HG02798 (cell line): ENCODE results near the gene ABCG1.

Source experiments
- ATAC-seq: cut with Tn5 transposase; IDR thresholded peaks from one replicate; pipeline ENCODE4 v1.9.1; 2021; ENCODE audit warnings: mild to moderate bottlenecking; ENCODE audit not compliant: unreplicated experiment, poor library complexity

The ABCG1 gene

DNA sequence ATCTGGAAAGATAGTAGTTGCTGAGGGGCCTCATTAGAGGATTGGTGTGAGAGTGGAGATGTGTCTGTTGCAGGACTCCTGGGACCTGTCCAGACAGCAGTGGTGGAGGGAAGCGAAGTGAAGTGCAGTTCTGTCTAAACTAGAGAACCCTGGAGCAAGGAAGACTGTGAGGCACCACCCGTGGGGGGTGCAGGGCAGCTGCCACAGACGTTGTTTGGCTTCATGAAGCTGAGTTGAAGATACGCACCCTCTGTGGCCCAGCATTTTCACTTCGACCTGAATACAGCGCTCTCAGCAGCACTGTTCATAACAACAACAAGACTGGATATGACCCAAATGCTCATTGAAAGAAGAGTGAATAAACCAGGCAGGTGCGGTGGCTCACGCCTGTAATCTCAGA is 29.3 kb downstream of the ABCG1 start:
- no peak for ATAC-seq

DNA sequence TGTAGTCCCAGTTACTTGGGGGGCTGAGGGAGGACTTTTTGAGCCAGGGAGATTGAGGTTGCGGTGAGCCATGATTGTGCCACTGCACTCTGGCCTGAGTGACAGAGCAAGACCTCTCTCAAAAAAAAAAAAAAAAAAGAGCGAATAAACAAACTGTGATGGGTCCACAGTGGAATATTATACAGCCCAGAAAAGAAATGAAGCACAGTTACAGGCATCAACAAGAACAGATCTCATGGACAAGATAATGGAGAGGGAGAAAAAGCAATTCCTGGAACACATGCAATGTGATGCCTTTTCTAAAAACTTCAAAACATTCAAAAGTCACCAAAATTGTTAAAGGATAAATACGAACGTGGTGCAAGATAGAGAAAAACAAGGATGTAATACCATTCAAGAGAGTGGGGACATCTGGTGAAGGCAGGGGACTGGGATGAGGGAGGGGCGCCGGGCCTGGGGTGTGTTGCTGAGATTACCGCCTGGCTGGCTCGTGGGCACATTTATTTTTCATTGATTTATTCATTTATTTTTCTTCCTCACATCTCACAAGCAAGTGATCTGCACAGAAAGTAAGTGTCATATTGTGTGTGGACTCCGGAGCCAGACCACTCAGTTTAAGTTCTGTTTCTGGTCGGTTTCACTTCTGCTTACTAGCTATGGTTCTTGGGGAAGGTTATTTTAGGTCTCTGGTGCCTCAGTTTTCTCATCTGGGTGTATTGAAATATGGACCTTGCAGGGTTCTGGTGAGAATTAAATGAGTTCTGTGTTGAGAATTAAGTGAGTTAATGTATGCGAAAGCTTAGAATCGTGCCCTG is 30.1 kb downstream of the ABCG1 start:
- ATAC-seq: peak; percentile 78

DNA sequence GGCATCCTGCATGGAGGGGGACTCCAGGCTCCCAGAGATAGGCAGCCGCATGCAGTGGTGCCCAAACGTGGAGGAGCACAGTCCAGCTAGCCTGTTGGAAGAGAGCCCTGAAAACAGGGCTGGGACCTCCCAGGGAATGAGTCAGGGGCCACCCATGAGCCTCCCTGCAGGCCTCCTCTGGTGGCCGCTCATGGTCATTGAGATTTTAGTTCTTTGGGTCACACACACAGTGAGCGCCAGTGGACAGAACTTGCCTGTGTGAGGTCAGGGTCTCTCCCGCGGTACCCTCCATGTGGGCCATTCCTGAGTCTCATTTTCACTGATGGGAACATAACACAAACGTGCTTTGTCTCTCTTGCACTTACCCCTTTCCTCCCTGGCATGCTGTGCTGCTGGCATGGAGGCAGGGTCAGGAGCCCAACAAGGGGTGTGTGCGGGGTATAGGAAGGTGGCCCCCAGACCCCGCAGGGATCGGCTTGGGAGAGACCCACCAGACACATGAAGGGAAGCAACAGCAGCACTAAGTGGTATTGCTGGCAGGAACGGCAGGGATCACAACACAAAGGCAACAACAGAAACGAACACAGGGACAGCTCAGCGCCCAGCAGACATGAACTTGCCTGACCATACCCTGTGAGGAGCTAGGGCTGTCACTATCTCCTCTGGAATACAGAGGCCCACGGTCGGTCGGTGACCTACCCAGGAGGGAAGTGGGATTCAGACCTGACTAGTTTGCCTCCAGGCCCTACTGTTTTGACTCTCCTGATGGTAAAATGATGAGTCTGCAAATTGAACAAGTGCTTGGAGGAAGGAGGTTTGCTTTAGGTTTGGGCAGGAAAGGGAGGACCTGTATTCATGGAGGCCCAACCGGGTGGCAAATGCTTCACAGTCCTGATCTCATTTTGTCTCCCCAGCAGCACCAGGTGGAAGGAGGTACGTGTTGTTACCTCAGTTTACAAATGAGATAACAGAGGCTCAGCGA is 31.8 kb downstream of the ABCG1 start:
- ATAC-seq: no peak

DNA sequence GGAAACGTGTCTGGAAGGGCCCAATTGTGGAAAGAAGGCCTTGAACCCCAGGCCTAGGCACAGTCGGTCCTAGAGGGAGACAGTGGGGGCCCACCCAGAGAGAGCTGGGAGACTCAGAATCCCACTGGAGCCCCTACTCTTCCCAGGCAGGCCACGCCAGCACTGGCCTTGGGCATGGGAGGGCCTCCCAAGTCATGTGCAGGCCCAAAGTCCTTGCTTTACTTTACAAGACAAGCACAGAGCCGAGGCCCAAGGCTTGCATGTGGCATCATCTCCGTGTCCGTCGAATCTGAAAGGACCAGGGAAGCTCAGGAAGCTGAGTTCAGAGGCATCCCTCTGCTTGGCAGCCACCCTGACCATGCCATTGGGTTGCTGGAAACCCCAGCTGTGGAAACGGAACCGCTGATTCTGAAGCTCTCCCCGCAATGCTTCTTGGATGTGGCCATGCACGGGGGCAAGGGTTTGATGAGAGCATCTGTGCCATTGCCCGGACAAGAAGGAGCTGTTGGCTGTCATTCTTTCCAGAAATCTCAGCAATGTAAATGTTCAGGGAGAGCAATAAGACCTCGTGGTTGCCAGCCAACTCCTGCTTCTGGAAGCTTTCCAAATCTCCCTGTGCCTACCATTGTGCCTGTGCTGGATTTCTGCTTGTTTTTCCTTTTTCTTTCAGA is 32.8 kb downstream of the ABCG1 start:
- ATAC-seq: no peak

DNA sequence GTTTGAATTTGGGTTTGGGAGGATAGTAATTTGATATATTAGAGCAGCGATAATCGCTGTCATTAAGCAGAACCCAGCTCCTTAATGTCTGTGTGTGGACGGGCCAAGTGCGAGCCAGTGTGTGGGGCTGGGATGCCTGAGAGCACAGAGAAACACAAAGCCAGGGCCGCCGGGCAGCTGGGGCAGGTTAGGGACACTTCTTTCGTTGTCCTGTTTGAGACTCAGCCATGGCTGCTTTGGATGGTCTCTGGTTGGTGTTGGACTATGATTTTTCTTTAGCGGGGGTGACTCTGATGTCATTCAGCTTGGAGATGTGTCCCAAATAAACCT is 33.4 kb downstream of the ABCG1 start:
- ATAC-seq: no peak

DNA sequence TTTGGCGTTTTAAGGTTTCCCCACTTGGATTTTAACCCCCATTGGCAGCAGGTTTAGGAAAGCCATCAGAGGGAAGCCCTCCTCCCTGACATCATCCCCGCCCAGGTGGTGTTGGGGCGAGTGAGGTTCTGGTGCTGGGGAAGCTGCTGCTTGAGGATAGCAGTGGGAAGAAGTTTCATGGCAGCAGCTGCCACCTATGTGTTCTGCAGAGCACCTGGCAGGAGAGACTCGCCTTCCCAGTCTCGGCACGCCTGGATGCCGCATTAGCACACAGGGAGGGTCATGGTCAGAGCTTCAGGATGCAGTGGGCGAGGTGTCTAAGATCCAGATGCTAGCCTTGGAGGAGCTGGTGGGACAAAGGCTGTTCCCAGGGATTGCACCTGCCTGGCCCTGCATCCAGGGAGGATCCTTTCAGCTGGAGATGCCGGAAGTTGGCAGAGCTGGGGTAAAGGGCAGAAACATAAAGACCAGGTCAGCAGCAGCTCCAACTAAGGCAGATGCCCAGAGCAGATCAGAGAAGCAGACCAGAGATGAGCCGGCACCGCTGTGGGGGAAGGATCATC is 33.9 kb downstream of the ABCG1 start:
- no peak for ATAC-seq

DNA sequence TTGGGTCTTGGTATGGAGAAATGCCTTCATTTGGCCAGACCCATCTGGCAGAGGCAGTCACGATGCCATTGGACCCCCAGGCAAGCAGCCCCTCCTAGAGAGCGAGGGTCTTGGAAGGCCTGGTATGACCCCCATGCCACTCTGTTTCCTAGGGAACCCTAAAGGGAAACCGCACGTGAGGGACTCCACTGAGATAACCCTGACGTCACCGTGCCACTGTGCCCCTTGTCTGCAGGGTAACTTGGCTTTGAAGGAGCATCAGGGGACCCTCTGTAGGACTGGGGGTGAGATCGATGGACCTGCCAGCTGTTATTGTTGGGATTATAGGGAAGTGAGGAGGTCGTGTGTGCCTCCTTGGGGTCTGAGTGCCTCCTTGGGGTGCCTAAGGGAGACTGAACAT is 34.5 kb downstream of the ABCG1 start:
- ATAC-seq: no peak

DNA sequence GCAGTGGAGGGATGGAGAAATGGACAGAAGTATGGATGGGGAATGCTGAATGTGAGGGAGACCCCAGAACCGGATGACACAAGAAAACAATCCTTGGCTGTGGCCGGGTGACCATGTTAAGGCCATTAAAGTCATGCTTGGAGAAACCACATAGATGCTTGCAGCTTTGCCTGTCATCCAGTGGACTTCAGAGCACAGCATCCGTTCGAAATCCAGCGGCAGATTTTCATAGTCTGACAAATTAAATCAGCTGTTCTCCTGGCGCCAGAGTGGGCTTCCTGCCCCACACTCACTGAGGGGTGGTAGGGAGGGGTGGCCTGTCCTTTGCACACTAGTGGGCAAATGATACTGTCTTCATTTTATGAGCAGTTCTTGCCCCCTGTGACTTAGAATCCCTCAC is 35.1 kb downstream of the ABCG1 start:
- ATAC-seq: no peak

DNA sequence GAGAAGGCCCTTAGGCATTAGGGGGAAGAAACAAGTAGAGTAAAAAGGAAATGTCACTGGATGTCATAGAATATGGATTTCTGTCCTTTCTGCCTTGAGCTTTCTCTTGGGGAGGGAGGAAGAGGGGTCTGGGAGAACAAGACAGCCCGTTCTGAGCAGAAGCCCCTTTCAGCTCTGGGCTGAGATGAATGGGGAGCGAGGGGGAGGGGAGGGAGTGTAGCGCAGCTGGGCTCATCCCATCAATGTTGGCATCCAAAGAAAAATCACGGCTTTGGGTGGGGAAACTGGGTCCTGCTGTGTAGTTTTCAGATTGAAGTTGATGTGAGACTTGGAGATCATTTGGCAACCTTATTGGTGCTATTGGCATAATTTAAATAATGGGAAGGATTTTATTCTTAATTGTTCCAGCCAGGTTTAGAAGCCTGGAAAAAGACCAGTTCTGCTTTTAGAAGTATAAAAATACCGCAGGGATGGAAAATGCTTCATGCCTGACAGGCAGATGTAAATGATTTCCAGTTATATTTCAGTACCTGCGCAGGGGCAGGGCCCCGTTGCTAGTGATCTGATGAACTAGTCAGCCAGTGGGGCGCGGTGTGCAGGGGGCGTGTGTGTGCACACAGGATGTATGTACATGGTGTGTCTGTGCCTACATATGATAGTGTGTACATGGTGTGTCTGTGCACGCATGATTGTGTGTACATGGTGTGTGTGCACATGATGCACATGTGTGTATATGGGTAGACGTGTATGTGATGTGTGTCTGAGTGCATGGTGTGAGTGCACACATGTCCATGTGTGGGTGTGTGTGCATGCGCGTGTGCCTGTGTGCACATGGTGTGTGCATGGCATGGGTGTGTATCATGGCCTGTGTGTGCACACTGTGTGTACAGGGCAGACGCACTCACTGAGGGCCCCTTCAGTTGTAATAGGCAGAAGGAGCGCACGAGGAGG is 36.0 kb downstream of the ABCG1 start:
- ATAC-seq: no peak

DNA sequence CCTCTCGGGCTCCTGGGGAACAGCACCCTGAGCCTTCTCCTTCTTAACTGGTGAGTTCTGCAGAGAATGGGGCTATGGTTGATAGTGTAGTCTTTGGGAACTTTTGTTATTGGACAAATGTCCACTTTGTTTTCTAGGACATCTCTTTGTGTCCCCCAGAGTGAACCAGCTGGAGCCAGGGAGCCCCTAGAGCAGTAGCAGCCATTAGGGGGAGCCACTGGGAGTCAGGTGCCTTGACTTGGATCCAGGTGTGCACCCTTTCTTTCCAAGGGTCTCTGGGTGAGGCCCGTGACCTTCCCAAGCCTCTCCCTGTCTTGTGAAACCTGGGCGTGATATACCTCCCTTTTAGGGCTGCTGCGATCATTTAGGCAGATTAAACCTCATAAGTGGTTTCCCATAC is 36.9 kb downstream of the ABCG1 start:
- ATAC-seq: no peak

DNA sequence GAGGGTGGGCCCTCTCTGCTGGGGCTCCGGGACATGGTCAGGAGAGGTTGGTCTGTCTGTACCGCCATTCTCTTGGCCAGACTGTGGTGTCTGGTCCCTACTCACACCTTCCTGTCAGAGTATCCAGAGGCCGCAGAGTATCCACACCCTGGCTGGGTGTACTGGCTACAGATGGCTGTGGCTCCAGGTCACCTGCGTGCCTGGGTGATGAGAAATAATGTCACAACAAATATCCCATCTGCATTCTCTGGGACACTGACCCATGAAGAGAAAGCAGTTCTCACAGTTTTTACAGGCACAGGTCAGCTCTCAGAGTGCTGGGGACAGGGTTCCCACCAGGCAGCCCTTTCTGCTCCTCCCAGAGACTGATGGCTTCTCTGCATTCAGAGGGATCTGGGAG is 37.4 kb downstream of the ABCG1 start:
- no peak for ATAC-seq

DNA sequence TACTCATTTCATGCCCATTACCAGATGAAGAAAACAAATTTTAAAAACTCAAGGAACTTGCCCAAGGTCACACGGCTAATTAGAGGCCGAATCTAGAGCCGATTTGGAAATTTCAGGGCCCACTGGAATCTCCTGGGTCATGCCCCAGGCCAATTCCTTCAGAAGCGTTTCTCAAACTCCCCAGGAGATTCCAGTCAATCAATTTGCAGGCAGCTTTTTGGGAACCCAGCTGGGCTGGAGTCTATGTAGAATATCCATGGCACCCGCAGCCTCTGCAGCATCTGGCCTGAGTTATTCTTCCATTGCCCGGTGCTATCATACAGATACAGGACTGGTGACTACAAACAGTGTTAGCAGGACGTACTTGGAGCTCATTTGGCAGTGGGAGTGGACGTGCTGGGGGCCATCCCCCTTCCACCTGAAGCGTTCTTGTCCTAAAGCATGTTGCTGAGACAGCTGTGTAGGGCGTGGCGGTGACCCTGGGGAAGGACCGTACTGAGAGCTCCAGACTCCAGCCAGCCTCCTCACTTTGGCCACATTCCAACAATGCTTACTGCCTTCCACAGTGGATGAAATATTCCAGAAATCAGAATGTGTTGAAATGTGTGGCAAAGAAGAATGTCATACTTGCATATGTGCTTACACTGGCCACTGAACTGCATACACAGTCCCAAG is 38.3 kb downstream of the ABCG1 start:
- no peak for ATAC-seq

DNA sequence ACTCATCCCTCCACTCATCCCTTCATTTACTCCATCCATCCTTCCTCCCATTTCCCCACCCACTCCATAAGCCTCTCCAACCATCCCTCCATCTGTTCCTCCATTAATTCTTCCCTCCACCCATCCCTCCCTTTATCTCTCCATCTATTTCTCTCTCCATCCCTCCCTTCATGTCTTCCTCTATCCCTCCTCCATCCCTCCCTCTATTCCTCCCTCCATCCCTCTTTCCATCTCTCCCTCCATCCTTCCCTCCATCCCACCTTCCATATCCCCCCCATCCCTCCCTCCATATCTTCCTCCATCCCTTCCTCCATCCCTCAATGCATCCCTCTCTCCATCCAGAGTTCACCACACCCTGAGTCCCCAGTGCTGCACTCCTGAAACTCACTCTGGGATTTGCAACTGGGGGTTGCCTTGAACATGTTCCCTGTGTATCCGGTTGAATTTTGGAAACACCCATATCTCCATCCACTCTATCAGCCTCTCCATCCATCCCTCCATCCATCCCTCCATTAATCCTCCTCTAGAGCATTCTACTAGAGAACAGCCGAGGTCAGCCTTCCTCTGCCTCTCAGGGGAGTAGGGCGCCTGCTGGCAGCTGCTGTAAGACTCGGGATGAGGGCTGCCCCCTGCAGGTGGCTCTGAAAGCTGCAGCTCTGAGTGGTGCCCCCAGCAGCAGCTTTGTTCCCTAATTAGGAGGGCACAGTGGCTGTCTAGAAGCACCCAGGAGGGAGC is 39.4 kb downstream of the ABCG1 start:
- no peak for ATAC-seq

DNA sequence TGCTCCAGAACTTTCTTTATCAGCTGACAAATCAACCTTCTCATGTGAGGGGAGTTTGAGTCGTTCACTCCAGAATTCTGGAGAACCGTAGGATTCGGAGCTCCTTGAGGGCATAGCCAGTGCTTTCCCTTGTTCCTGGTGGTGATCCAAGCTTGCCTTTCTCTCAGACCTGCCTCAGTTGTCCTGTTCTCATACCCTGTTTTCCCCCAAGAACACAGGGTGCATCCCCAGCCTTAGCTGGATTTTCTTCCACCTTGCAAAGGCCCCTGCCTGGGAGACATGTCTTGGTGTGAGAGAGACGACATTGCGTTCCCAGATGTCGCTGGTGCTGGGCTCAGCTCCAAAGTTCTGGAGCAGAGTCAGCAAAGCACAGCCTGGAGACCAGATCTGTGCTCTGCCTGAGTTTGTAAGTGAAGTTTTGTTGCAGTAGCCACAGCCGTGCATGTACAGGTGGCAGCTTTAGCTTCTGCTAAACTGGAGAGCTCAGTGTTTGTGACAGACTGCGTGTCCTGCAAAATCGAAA is 40.0 kb downstream of the ABCG1 start:
- ATAC-seq: no peak

DNA sequence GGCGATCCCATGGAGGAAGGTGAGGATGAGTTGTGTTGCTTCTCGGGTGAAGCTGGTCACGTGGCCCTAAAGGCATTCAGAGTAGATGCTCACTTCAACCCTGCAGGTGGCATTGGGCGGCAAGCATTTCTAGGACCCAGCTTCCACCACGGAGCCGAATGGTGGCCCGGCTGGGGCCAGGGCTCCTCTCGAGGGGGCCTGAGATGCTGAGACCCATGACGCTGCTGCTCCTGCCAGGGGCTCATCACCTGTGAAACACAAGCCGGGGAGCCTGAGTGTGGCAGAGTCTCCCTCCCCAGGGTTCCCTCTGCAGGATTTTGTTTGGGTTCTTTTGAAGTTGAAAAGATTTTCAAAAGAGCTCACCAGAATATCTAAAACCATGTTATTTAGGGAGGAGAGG is 41.2 kb downstream of the ABCG1 start:
- no peak for ATAC-seq

DNA sequence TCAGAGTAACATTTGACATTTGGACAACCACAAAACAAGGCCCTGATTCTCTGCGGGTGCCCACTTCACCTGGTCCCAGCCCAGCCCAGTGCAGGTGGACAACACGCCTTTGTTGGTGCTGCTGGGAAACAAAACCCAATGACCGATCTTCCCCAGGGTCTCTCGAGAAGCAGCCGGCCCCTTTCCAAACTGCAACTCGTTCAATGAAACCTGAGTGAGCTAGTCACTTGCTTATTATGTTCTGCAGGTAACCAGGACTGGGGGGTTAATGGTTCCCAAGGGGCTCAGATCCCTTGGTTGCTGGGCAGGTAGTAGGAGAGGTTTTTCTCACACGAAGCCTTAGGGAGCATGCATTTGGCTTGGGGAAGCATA is 42.9 kb downstream of the ABCG1 start:
- no peak for ATAC-seq

DNA sequence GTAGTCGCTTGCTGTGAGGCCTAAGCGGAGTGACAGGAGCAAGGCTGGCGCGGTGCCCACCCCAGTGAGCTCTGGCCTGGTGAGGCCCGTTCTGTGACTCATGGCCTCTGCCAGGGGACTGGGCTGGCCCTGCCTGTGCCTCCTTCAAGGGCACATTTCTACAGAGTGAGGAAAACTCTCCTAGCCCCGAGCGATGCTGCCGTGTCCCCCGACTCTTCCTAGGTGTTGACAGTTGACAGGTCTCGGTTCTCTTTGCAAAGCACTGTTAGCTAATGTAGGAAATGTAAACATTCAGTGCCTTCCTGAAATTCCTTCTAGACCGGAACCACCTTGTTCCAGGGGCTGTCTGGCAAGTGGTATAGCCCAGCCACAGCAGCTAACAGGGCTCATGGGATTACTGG is 43.9 kb downstream of the ABCG1 start:
- ATAC-seq: no peak

DNA sequence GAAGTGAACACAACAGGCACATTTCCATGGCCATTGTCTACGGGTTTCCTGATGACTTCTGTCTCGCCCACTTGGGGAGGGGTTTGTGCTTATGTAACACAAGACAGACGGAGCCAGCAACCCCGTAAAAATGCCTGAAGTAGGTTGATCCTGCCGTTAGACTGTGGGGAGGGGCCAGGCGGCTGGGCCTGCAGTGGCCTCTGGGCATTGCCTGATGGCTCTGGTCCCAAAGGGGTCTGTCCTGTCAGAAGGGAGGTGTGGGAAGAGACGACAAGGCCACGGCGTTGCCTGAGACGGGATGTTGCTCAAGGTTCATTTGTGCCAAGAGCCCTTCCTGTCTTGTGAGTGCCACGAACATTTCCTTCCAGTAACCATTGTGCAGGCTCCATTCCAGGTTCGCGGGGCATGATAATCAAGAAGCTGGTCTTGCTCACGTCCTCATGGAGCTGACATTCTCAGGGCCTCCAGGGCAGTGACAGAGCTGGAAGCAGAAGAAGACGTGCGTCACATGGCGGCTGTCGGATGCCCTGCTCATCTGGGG is 44.7 kb downstream of the ABCG1 start:
- ATAC-seq: no peak
